ENCODE data around the gene LPO.

LPO gene

GRCh38 chr17:58264407-58265103, 26.2 kb downstream of the LPO start:
- Histone ChIP-seq H3K36me3 (ENCODE audit: control insufficient read depth, insufficient read depth, low read length, severe bottlenecking) (no peaks in the 10 kb centered on the region), H3K9ac (ENCODE audit: low read length) (no peak overlapping the region), H3K27me3 (replicated peaks; ENCODE audit: control insufficient read depth, insufficient read depth, low read length) (peaks cover 46% of the 10 kb centered on the region), H3K4me1 (ENCODE audit: control insufficient read depth, insufficient read depth, low read length) (no peaks in the 10 kb centered on the region), H3K4me3 (ENCODE audit: low read length) (no peak overlapping the region), H3K9me3 (ENCODE audit: control insufficient read depth, low read length) (peaks cover 18% of the 10 kb centered on the region)
- DNase-seq (ENCODE audit: low read depth), result no peak

DNA sequence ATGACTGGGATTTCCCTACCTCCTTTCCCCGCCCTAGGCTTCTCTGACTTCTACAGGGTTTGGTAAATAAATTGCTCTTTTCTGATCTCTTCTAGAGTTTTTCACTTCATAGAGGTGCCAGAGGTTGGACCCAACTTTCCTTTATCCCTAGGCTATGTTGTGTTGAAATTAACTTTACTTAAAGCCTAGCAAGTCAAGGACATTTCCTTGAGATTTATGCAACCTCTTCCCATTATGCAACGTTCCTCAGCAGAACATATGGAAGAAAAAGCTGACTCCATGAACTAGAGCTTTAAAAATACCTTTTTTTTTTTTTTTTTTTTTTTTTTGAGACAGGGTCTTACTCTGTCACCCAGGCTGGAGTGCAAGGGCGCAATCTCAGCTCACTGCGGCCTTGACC, 26.9 kb downstream of the LPO start:
- Histone ChIP-seq H3K4me1 (ENCODE audit: control insufficient read depth, insufficient read depth, low read length) (no peaks in the 10 kb centered on the region), H3K27me3 (replicated peaks; ENCODE audit: control insufficient read depth, insufficient read depth, low read length) (peaks cover 54% of the 10 kb centered on the region), H3K4me3 (ENCODE audit: low read length) (no peak overlapping the region), H3K9me3 (ENCODE audit: control insufficient read depth, low read length) (peaks cover 15% of the 10 kb centered on the region), H3K36me3 (ENCODE audit: control insufficient read depth, insufficient read depth, low read length, severe bottlenecking) (no peaks in the 10 kb centered on the region), H3K9ac (ENCODE audit: low read length) (no peak overlapping the region)
- DNase-seq (ENCODE audit: low read depth), result no peak

DNA sequence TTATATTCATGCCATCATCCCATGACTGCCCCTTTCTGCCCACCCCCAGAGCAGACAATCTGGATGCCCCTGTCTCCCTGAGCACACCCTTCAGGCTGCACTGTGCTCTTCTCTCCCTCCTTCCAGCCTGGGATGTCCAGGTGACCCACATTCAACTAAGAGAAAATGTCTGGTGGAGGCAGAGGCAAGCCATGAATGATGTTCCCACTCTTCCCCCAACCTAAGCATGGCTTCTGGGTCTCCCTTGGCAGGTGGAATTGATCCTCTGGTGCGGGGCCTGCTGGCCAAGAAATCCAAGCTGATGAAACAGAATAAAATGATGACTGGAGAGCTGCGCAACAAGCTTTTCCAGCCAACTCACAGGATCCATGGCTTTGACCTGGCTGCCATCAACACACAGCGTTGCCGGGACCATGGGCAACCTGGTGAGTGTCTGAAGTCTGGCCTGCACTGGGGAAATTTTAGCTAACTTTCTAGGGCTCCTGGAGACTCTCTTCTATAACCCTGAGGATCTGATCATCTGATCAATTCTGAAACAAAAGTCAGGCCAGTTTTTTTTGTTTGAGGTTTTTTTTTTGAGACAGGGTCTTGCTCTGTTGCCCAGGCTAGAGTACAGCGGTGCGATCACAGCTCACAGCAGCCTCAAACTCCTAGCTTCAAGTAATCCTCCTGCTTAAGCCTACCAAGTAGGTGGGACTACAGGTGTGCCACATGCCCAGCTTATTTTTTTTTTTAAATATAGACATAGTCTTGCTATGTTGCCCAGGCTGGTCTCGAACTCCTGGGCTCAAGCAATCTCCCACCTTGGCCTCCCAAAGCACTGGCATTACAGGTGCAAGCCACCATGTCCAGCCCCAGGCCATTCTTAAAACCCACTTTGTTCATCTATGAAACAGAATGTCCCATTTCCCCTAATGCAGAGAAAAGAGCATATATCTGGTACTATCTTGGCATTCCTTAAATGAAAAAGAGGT, 27.8 kb downstream of the LPO start:
- no peak for DNase-seq (ENCODE audit: low read depth)
- Histone ChIP-seq H3K27me3 (replicated peaks; ENCODE audit: control insufficient read depth, insufficient read depth, low read length) (peaks cover 53% of the 10 kb centered on the region), H3K9me3 (ENCODE audit: control insufficient read depth, low read length) (peaks cover 5% of the 10 kb centered on the region), H3K4me3 (ENCODE audit: low read length) (no peak overlapping the region), H3K9ac (ENCODE audit: low read length) (no peak overlapping the region), H3K4me1 (ENCODE audit: control insufficient read depth, insufficient read depth, low read length) (no peaks in the 10 kb centered on the region), H3K36me3 (ENCODE audit: control insufficient read depth, insufficient read depth, low read length, severe bottlenecking) (no peaks in the 10 kb centered on the region)

DNA sequence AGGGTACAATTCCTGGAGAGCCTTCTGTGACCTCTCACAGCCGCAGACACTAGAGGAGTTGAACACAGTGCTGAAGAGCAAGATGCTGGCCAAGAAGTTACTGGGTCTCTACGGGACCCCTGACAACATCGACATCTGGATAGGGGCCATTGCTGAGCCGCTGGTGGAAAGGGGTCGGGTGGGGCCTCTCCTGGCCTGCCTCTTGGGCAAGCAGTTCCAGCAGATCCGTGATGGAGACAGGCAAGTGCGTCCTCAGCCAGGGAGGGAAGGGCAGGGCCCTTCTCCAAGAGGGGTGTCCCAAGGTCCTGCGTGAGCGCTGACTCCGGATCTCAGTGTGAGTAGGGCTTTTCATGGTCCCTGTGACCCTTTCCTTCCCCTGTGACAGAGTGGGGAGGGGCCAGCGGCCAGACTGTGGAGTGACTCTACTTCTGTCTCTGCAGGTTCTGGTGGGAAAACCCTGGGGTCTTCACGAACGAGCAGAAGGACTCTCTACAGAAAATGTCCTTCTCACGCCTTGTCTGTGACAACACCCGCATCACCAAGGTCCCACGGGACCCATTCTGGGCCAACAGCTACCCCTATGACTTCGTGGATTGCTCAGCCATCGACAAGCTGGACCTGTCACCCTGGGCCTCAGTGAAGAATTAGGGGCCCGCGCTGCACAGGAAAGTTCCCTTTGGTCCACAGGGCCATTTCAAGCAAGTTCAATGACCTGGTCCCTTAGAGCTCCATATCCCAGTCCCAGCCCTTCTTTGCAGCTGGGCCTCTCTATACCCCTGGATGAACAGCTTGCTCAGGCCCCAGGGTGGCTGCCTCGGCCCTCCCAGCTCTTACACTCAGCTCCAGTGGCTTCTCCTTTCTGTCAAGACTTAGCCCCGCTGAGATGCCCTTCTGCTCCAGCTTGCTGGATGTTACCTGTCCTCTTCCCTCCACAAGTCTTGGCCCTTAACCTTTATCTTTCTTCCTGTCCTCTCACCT, 29.3 kb downstream of the LPO start:
- H3K36me3 ChIP-seq (ENCODE audit: control insufficient read depth, insufficient read depth, low read length, severe bottlenecking), result no peaks in the 10 kb centered on the region
- DNase-seq (ENCODE audit: low read depth), result no peak
- peaks cover 52% of the 10 kb centered on the region for H3K27me3 ChIP-seq (replicated peaks; ENCODE audit: control insufficient read depth, insufficient read depth, low read length)
- no peaks in the 10 kb centered on the region for H3K4me1 ChIP-seq (ENCODE audit: control insufficient read depth, insufficient read depth, low read length)
- H3K9ac ChIP-seq (ENCODE audit: low read length), result no peak overlapping the region
- H3K9me3 ChIP-seq (ENCODE audit: control insufficient read depth, low read length), result no peaks in the 10 kb centered on the region
- H3K4me3 ChIP-seq (ENCODE audit: low read length), result no peak overlapping the region

GRCh38 chr17:58268326-58268725, 29.9 kb downstream of the LPO start:
- DNase-seq (ENCODE audit: low read depth), result no peak
- Histone ChIP-seq H3K27me3 (replicated peaks; ENCODE audit: control insufficient read depth, insufficient read depth, low read length) (peaks cover 59% of the 10 kb centered on the region), H3K4me1 (ENCODE audit: control insufficient read depth, insufficient read depth, low read length) (no peaks in the 10 kb centered on the region), H3K9me3 (ENCODE audit: control insufficient read depth, low read length) (no peaks in the 10 kb centered on the region), H3K4me3 (ENCODE audit: low read length) (no peak overlapping the region), H3K9ac (ENCODE audit: low read length) (no peak overlapping the region), H3K36me3 (ENCODE audit: control insufficient read depth, insufficient read depth, low read length, severe bottlenecking) (no peaks in the 10 kb centered on the region)

DNA sequence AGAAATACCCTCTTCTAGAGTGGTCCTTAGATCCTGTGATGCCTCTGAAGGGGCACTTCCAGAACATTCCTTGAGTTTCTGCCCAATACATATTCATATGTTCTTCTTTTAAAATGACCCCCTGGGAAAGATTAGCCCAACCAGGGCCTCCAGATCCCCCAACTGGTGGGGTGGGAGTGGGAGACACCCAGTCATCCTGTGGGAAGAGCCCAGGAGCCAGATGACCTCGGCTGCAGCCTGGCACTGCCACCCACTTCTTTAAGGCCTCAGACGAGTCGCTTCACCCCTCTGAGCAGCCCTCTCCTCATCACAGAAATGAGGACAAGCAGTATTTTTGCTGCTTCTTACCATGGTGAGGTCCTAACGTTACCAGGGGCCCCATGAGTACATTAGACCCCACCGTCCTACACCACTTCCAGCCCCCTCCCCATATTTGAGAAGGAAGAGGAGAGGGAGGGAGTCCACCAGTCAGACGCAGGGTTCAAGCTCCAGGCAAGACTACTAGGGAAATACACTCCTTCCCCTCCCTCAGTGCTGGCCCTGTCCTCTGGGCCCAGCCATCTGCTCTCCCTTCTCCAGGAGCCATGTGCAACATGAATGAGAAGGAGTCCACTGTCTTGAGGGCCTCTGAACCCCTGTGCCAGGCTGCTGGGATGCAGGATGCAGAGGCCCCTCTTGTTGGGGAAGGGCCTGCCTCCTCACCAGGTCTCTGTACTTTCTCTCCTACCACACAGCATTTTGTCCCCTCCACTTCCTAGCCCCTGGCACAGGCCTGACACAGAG, 30.6 kb downstream of the LPO start:
- Histone ChIP-seq H3K9ac (ENCODE audit: low read length) (no peak overlapping the region), H3K9me3 (ENCODE audit: control insufficient read depth, low read length) (no peaks in the 10 kb centered on the region), H3K36me3 (ENCODE audit: control insufficient read depth, insufficient read depth, low read length, severe bottlenecking) (no peaks in the 10 kb centered on the region), H3K27me3 (replicated peaks; ENCODE audit: control insufficient read depth, insufficient read depth, low read length) (peaks cover 59% of the 10 kb centered on the region), H3K4me1 (ENCODE audit: control insufficient read depth, insufficient read depth, low read length) (no peaks in the 10 kb centered on the region), H3K4me3 (ENCODE audit: low read length) (no peak overlapping the region)
- no peak for DNase-seq (ENCODE audit: low read depth)

DNA sequence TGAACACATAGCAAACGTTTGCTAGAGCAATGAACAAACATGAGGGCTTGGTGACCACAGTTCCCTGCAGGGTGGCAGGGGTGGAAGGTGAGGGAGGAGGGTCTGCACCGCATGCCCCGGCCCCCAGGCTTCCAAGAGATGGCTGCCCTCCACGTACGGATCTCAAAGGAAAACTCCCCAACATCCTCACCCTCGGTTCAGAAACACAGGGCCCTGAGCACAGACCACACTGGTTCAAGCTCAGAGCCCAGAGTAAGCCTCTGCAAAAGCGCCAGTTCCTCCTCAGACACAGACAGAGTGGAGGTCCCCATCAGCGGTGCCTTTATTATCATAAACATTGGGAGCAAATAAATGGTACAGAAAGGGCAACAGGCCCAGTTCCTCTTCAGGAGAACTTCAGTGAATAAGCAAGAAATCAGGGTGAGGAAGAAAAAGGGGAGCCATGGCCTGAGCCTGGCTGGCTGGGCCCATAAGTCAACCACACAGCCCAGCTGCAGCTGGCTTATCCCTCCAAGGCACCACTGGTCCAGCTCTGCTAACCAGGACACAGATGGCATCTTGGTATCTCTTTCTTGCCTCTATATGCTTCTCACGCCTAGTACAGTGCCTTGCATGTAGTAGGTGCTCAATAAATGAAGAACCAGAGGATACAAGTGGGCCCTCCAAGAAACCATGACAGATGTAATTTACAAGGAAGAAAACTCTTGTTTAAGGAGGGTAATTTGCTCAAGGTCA, 31.3 kb downstream of the LPO start:
- no peaks in the 10 kb centered on the region for H3K4me1 ChIP-seq (ENCODE audit: control insufficient read depth, insufficient read depth, low read length)
- H3K4me3 ChIP-seq (ENCODE audit: low read length), result no peak overlapping the region
- DNase-seq (ENCODE audit: low read depth), result no peak
- peaks cover 54% of the 10 kb centered on the region for H3K27me3 ChIP-seq (replicated peaks; ENCODE audit: control insufficient read depth, insufficient read depth, low read length)
- H3K36me3 ChIP-seq (ENCODE audit: control insufficient read depth, insufficient read depth, low read length, severe bottlenecking), result no peaks in the 10 kb centered on the region
- no peaks in the 10 kb centered on the region for H3K9me3 ChIP-seq (ENCODE audit: control insufficient read depth, low read length)
- H3K9ac ChIP-seq (ENCODE audit: low read length), result no peak overlapping the region

- H3K4me1 ChIP-seq (ENCODE audit: control insufficient read depth, insufficient read depth, low read length), result no peaks in the 10 kb centered on the region
- H3K27me3 ChIP-seq (replicated peaks; ENCODE audit: control insufficient read depth, insufficient read depth, low read length), result peaks cover 54% of the 10 kb centered on the region
- H3K36me3 ChIP-seq (ENCODE audit: control insufficient read depth, insufficient read depth, low read length, severe bottlenecking), result no peaks in the 10 kb centered on the region
- no peak overlapping the region for H3K4me3 ChIP-seq (ENCODE audit: low read length)
- DNase-seq (ENCODE audit: low read depth), result no peak
- H3K9ac ChIP-seq (ENCODE audit: low read length), result no peak overlapping the region
- H3K9me3 ChIP-seq (ENCODE audit: control insufficient read depth, low read length), result no peaks in the 10 kb centered on the region
Observed at GRCh38 chr17:58270476-58271215, 32.3 kb downstream of the LPO start.

- Histone ChIP-seq H3K4me3 (ENCODE audit: low read length) (no peak overlapping the region), H3K4me1 (ENCODE audit: control insufficient read depth, insufficient read depth, low read length) (no peaks in the 10 kb centered on the region), H3K9me3 (ENCODE audit: control insufficient read depth, low read length) (no peaks in the 10 kb centered on the region), H3K27me3 (replicated peaks; ENCODE audit: control insufficient read depth, insufficient read depth, low read length) (peaks cover 59% of the 10 kb centered on the region), H3K9ac (ENCODE audit: low read length) (no peak overlapping the region), H3K36me3 (ENCODE audit: control insufficient read depth, insufficient read depth, low read length, severe bottlenecking) (no peaks in the 10 kb centered on the region)
- no peak for DNase-seq (ENCODE audit: low read depth)
Observed at GRCh38 chr17:58271216-58271931, 33.0 kb downstream of the LPO start.
